Osteocyte (in vitro differentiated cells): ENCODE measurements around the gene HEBP2. TPM values are rescaled to one million over a fixed set of nuclear protein-coding genes. Genes with fewer than 3 reads are reported as not detected.

ENCODE experiments used
- DNase-seq: peaks from one replicate; pipeline ENCODE4 v3.0.0; 2021; ENCODE audit warnings: mixed read lengths; ENCODE audit not compliant: unreplicated experiment; ENCODE audit errors: extremely low spot score
- H3K27ac Mint-ChIP-seq: one replicate; pipeline ENCODE4 v1.8.0; 2021; ENCODE audit warnings: mild to moderate bottlenecking, mixed read lengths; ENCODE audit not compliant: unreplicated experiment
- H3K27me3 Mint-ChIP-seq: one replicate; pipeline ENCODE4 v1.8.0; 2021; ENCODE audit warnings: mixed read lengths; ENCODE audit not compliant: unreplicated experiment
- H3K36me3 Mint-ChIP-seq: one replicate; pipeline ENCODE4 v1.8.0; 2021; ENCODE audit warnings: mixed read lengths; ENCODE audit not compliant: unreplicated experiment
- H3K4me1 Mint-ChIP-seq: one replicate; pipeline ENCODE4 v1.8.0; 2021; ENCODE audit warnings: mixed read lengths; ENCODE audit not compliant: unreplicated experiment
- H3K4me3 Mint-ChIP-seq: one replicate; pipeline ENCODE4 v1.8.0; 2021; ENCODE audit warnings: mild to moderate bottlenecking, moderate library complexity, mixed read lengths; ENCODE audit not compliant: unreplicated experiment
- H3K9me3 Mint-ChIP-seq: one replicate; pipeline ENCODE4 v1.8.0; 2021; ENCODE audit warnings: mixed read lengths; ENCODE audit not compliant: unreplicated experiment
- CTCF ChIP-seq: fragments of 200-600 bp; sonication (generic); IDR thresholded peaks from 2 replicates; pipeline ENCODE4 v1.5.0; 2021; ENCODE audit warnings: antibody characterized with exemption, mild to moderate bottlenecking, moderate library complexity
- total RNA-seq: library from RNA; stranded (reverse); gene quantifications from 2 replicates; pipeline ENCODE4 v1.2.1, GENCODE V29; 2021

Gene HEBP2
- total RNA-seq, 1 donor from 2014 or later = 36.8 TPM

DNA sequence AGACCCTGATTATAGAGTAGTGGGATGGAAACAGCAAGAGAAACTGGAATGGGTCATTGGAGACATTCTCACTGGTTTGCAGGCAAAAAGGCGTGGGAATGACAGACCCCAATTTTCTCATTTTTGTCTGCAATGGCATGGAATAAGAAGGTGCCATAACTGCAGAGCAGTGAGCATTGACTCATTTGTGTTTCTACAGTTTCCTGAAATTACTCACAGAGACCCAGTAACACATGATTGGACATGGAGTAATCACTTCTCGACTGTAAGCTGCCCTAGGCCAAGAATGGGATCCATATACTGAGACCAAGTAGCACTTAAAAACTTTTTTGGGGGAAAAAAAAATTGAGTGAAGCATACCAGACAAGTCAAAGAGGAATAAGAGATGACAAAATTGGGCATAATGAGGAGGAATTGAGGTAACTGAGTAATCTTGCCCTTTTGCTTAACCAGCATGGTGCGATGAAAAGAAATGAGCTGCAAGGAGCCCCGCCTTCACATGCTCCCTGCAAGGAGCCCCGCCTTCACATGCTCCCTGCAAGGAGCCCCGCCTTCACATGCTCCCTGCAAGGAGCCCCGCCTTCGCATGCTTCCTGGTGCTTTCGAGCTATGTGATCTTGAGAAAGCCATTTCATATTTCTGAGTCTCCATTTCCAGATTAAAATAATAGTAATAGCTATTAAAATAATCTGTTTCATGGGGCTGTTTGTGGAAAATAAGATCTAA lies 51.1 kb downstream of the HEBP2 start:
- H3K27ac Mint-ChIP-seq = no peak overlapping the region
- no peaks in the 10 kb centered on the region for H3K9me3 Mint-ChIP-seq
- peaks cover 2% of the 10 kb centered on the region for H3K4me1 Mint-ChIP-seq
- no peak overlapping the region for H3K4me3 Mint-ChIP-seq
- peaks cover 6% of the 10 kb centered on the region for H3K36me3 Mint-ChIP-seq
- H3K27me3 Mint-ChIP-seq = no peaks in the 10 kb centered on the region
- TF ChIP-seq CTCF = no peak
- DNase-seq = no peak

DNA sequence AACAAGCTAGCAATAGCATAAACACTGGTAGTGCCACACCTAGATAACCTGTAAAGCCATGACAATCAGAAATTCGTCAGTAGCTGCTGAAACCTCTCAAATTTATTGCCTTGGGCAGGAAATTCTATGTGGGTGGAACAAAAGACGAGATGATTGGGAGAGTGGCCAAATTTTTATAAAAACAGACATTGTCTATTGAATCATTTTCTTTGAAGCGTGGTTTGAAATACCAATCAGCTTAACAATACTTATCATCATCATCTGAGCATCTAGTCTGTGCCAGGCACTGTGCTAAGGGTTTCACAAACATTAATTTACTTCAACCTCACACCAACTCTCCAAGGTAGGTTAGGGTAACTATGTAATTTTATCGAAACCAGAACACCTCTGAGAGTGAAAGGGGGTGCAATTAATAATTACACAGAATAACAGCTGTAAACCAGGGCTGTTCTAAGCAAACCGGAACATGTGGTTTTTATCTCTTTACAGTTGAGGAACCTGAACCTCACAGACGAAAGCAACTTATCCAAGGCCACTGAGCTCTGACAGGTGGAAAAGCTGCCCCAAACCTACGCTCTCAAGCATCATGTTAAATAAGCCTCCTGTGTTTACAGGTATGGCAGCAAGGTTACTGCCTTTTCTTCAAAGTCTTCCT lies 51.9 kb downstream of the HEBP2 start:
- Mint-ChIP-seq H3K4me1 (peaks cover 2% of the 10 kb centered on the region), H3K36me3 (peaks cover 8% of the 10 kb centered on the region), H3K27me3 (no peaks in the 10 kb centered on the region), H3K27ac (no peak overlapping the region), H3K4me3 (no peak overlapping the region), H3K9me3 (no peaks in the 10 kb centered on the region)
- no peak for DNase-seq
- TF ChIP-seq CTCF = no peak

DNA sequence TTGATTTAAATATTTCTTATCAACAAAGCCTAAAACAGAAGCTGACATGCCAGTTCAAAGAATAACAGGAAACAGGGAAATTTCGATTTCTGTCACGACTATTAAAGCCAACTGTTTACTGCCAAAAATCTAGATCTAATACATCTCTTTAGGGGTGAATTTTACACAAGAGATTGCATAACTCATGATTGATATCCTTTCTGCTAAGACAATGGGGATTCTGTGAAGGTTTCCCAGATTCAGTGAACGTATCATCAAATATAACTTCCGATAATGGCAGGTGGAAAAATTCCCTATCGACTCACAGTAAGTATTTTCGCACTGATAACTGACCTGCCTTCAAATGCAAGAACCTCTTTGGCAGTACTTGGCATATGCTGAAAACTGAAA lies 52.4 kb downstream of the HEBP2 start:
- Mint-ChIP-seq H3K4me1 (peaks cover 2% of the 10 kb centered on the region), H3K36me3 (peaks cover 12% of the 10 kb centered on the region), H3K27me3 (no peaks in the 10 kb centered on the region)

GRCh38 chr6:138461647-138462046 lies 57.6 kb downstream of the HEBP2 start:
- Mint-ChIP-seq H3K27ac (no peak overlapping the region), H3K4me3 (no peak overlapping the region), H3K9me3 (no peaks in the 10 kb centered on the region), H3K27me3 (no peaks in the 10 kb centered on the region), H3K4me1 (peaks cover 7% of the 10 kb centered on the region), H3K36me3 (peaks cover 23% of the 10 kb centered on the region)
- no peak for DNase-seq
- no peak for TF ChIP-seq CTCF

More for the DNA sequence above, 52.4 kb downstream of the HEBP2 start:
- TF ChIP-seq CTCF = no peak
- DNase-seq = no peak
- no peaks in the 10 kb centered on the region for H3K9me3 Mint-ChIP-seq
- no peak overlapping the region for H3K27ac Mint-ChIP-seq
- no peak overlapping the region for H3K4me3 Mint-ChIP-seq

DNA sequence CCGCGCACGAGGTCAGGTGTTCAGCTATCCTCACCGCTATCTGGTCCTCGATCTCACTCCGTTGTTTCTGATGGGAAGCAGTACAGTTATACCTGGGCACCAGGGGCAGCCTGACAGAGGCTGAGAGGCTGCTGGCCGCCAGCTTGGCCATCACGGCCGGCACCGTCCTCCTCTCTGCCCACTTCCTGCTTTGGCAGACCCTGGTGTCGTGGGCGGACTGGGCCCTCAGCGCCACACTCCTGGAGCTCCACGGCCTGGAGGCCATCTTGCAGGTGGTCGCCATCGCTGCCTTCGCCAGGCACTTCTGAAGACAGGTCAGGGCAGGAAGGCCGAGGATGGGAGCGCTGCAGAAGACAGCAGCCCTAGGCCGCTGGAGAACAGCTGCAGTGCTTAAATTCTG lies 60.1 kb downstream of the HEBP2 start:
- Mint-ChIP-seq H3K9me3 (no peaks in the 10 kb centered on the region), H3K36me3 (peaks cover 19% of the 10 kb centered on the region), H3K27me3 (no peaks in the 10 kb centered on the region), H3K4me1 (peaks cover 12% of the 10 kb centered on the region), H3K27ac (no peak overlapping the region), H3K4me3 (no peak overlapping the region)
- TF ChIP-seq CTCF = no peak
- DNase-seq = no peak
